H1 (cell line): Measurements from ENCODE around the gene ABHD13. TPM values are rescaled to one million over a fixed set of nuclear protein-coding genes. Genes with fewer than 3 reads are reported as not detected.

ENCODE experiments used
- CTCF ChIA-PET: fragments of 300-600 bp; sonication (Branson Sonifier 250); formaldehyde crosslinking; loops from one replicate; lab custom pipeline; 2021; ENCODE audit not compliant: partially characterized antibody; lab: Charles Lee
- POLR2A ChIA-PET: fragments of 300-600 bp; sonication (Branson Sonifier 250); formaldehyde crosslinking; loops from one replicate; lab custom pipeline; 2021; ENCODE audit warnings: inconsistent platforms; ENCODE audit not compliant: partially characterized antibody; lab: Charles Lee
- DNase-seq, 2 experiments: peaks; one replicate each; pipeline versions ENCODE4 v3.0.0 to v3.0.0-alpha.2; 2010 to 2022; ENCODE audit warnings: low spot score in 2 of 2, low read depth in 1 of 2, mixed read lengths in 1 of 2
- FAIRE-seq: peaks from 2 replicates; lab custom pipeline; 2011; peaks lifted over from hg19 to GRCh38; lab: Jason Lieb, UNC
- H2AFZ ChIP-seq: 2 replicates; pipeline ENCODE4 v1.8.1; 2012; ENCODE audit warnings: low read length, inconsistent platforms
- H2AK5ac ChIP-seq: 2 replicates; pipeline ENCODE4 v1.6.1; 2013; ENCODE audit warnings: low read depth, low read length
- H2BK120ac ChIP-seq: replicated peaks from 2 replicates; pipeline ENCODE3; 2013; ENCODE audit warnings: low read depth, low read length, inconsistent platforms
- H2BK12ac ChIP-seq: 2 replicates; pipeline ENCODE4 v1.6.1; 2013; ENCODE audit warnings: low read depth, low read length
- H2BK15ac ChIP-seq: 2 replicates; pipeline ENCODE4 v1.6.1; 2013; ENCODE audit warnings: low read length
- H2BK20ac ChIP-seq: 2 replicates; pipeline ENCODE4 v1.6.1; 2013; ENCODE audit warnings: low read length
- H2BK5ac ChIP-seq: 2 replicates; pipeline ENCODE4 v1.6.1; 2013; ENCODE audit warnings: low read depth, low read length
- H3K14ac ChIP-seq: 2 replicates; pipeline ENCODE4 v1.6.1; 2013; ENCODE audit warnings: inconsistent platforms; ENCODE audit not compliant: insufficient read length
- H3K18ac ChIP-seq: 2 replicates; pipeline ENCODE4 v1.6.1; 2013; ENCODE audit warnings: low read length; ENCODE audit errors: extremely low read depth
- H3K23ac ChIP-seq: 2 replicates; pipeline ENCODE4 v1.6.1; 2013; ENCODE audit warnings: inconsistent platforms; ENCODE audit not compliant: insufficient read length
- H3K23me2 ChIP-seq: 2 replicates; pipeline ENCODE4 v1.6.1; 2013; ENCODE audit warnings: low read depth, low read length
- H3K27ac ChIP-seq: 2 replicates; pipeline ENCODE4 v1.6.1; 2011; ENCODE audit warnings: low read depth, low read length, inconsistent platforms
- H3K27me3 ChIP-seq, 4 experiments: replicated peaks in 1 of 4; 1 replicate in 1 of 4; 2 replicates in 3 of 4; pipeline versions ENCODE4 v1.6.1 to v1.8.1; 2011 to 2013; ENCODE audit warnings: low read length in 3 of 4, mild to moderate bottlenecking in 3 of 4, inconsistent platforms in 2 of 4, mixed read lengths in 2 of 4, moderate library complexity in 1 of 4; ENCODE audit not compliant: control insufficient read depth in 3 of 4, insufficient read depth in 3 of 4; ENCODE audit errors: extremely low read depth in 1 of 4
- H3K36me3 ChIP-seq, 4 experiments: 2 replicates each; pipeline versions ENCODE4 v1.6.1 to v1.8.1; 2011 to 2013; ENCODE audit warnings: mild to moderate bottlenecking in 4 of 4, low read length in 3 of 4, moderate library complexity in 2 of 4, control low read depth in 1 of 4, inconsistent platforms in 1 of 4; ENCODE audit not compliant: insufficient read depth in 4 of 4, control insufficient read depth in 2 of 4
- H3K4ac ChIP-seq: replicated peaks from 2 replicates; pipeline ENCODE3; 2013; ENCODE audit warnings: low read length, low read depth, mixed read lengths, inconsistent platforms; ENCODE audit not compliant: insufficient read length
- H3K4me1 ChIP-seq, 4 experiments: replicated peaks in 1 of 4; 1 replicate in 1 of 4; 2 replicates in 3 of 4; pipeline versions ENCODE4 v1.6.1 to v1.8.1; 2011 to 2013; ENCODE audit warnings: low read length in 3 of 4, inconsistent platforms in 2 of 4, mixed read lengths in 1 of 4; ENCODE audit not compliant: insufficient read depth in 4 of 4, control insufficient read depth in 3 of 4
- H3K4me2 ChIP-seq, 2 experiments: 2 replicates each; pipeline versions ENCODE4 v1.6.1 to v1.8.1; 2011 to 2013; ENCODE audit warnings: low read depth in 2 of 2, low read length in 2 of 2, control low read depth in 1 of 2, inconsistent platforms in 1 of 2, mild to moderate bottlenecking in 1 of 2; ENCODE audit not compliant: insufficient read depth in 1 of 2
- H3K4me3 ChIP-seq, 4 experiments: fragments of 200-600, 300-600 bp in 1 of 4; sonication (generic), shearing (Covaris generic), sonication (Bioruptor Twin) in 1 of 4; 2 replicates each; pipeline versions ENCODE4 v1.5.1 to v1.8.1; 2011 to 2016; ENCODE audit warnings: low read length in 4 of 4, low read depth in 3 of 4, control low read depth in 2 of 4, inconsistent platforms in 2 of 4, mild to moderate bottlenecking in 2 of 4, mixed read lengths in 1 of 4, moderate library complexity in 1 of 4; ENCODE audit not compliant: insufficient read depth in 2 of 4; ENCODE audit errors: extremely low read depth in 1 of 4
- H3K56ac ChIP-seq: replicated peaks from 2 replicates; pipeline ENCODE3; 2013; ENCODE audit warnings: low read depth, mild to moderate bottlenecking, mixed read lengths, low read length, inconsistent platforms; ENCODE audit not compliant: insufficient read length
- H3K79me1 ChIP-seq: 2 replicates; pipeline ENCODE4 v1.6.1; 2013; ENCODE audit warnings: low read depth, low read length, control low read depth
- H3K79me2 ChIP-seq, 2 experiments: 2 replicates each; pipeline versions ENCODE4 v1.6.1 to v1.8.1; 2012 to 2013; ENCODE audit warnings: low read length in 2 of 2, mild to moderate bottlenecking in 2 of 2, inconsistent platforms in 1 of 2; ENCODE audit not compliant: insufficient read depth in 2 of 2, control insufficient read depth in 1 of 2
- H3K9ac ChIP-seq, 4 experiments: replicated peaks in 1 of 4; 1 replicate in 1 of 4; 2 replicates in 3 of 4; pipeline versions ENCODE4 v1.6.1 to v1.8.1; 2011 to 2013; ENCODE audit warnings: low read depth in 3 of 4, low read length in 3 of 4, control low read depth in 2 of 4, mild to moderate bottlenecking in 2 of 4, moderate library complexity in 2 of 4, inconsistent platforms in 1 of 4; ENCODE audit errors: extremely low read depth in 1 of 4
- H3K9me3 ChIP-seq, 2 experiments: 2 replicates each; pipeline versions ENCODE4 v1.6.1 to v1.8.1; 2012 to 2013; ENCODE audit warnings: mild to moderate bottlenecking in 2 of 2, moderate library complexity in 2 of 2, control low read depth in 1 of 2, inconsistent platforms in 1 of 2, low read depth in 1 of 2, low read length in 1 of 2, mixed read lengths in 1 of 2; ENCODE audit not compliant: insufficient read depth in 2 of 2
- H4K20me1 ChIP-seq, 2 experiments: replicated peaks in 1 of 2; 2 replicates each; pipeline versions ENCODE3 to v1.8.1; 2011 to 2013; ENCODE audit warnings: inconsistent platforms in 2 of 2, low read length in 2 of 2, mild to moderate bottlenecking in 1 of 2; ENCODE audit not compliant: insufficient read depth in 2 of 2, control insufficient read depth in 1 of 2
- H4K5ac ChIP-seq: 2 replicates; pipeline ENCODE4 v1.6.1; 2013; ENCODE audit warnings: low read length, low read depth, mixed read lengths, inconsistent platforms; ENCODE audit not compliant: insufficient read length
- H4K8ac ChIP-seq: 2 replicates; pipeline ENCODE4 v1.8.0; 2013; ENCODE audit warnings: mild to moderate bottlenecking, moderate library complexity, low read length, inconsistent platforms; ENCODE audit not compliant: insufficient read depth; ENCODE audit errors: extremely low read depth
- H4K91ac ChIP-seq: replicated peaks from 2 replicates; pipeline ENCODE3; 2013; ENCODE audit warnings: low read length, mixed read lengths, inconsistent platforms; ENCODE audit not compliant: insufficient read length
- BCL11A ChIP-seq, 2 experiments: IDR thresholded peaks; one replicate each; pipeline ENCODE4 v1.6.1; 2011; ENCODE audit warnings: low read depth in 2 of 2, low read length in 2 of 2, mild to moderate bottlenecking in 2 of 2
- BRCA1 ChIP-seq: IDR thresholded peaks from 2 replicates; pipeline ENCODE4 v1.6.1; 2012; ENCODE audit warnings: low read depth, low read length, improper control_type of control experiment
- FOSL1 ChIP-seq: IDR thresholded peaks from 2 replicates; pipeline ENCODE4 v1.6.1; 2011; ENCODE audit warnings: mild to moderate bottlenecking, low read depth, low read length, moderate library complexity; ENCODE audit not compliant: insufficient read depth
- GABPA ChIP-seq: IDR thresholded peaks from 2 replicates; pipeline ENCODE4 v1.6.1; 2011; ENCODE audit warnings: mild to moderate bottlenecking, low read length, moderate library complexity, borderline replicate concordance; ENCODE audit not compliant: insufficient read depth
- KDM5A ChIP-seq: fragments of 200-600 bp; IDR thresholded peaks from 2 replicates; pipeline ENCODE4 v1.7.1; 2012; ENCODE audit warnings: mild to moderate bottlenecking, low read length, inconsistent platforms, mixed read lengths
- MAFK ChIP-seq: IDR thresholded peaks from 2 replicates; pipeline ENCODE4 v1.6.1; 2012; ENCODE audit warnings: low read depth, mild to moderate bottlenecking, improper control_type of control experiment, low read length
- SIN3A ChIP-seq, 2 experiments: IDR thresholded peaks in 1 of 2; conservative IDR thresholded peaks in 1 of 2; 2 replicates each; pipeline ENCODE4 v1.6.1; 2011 to 2012; ENCODE audit warnings: low read length in 2 of 2, improper control_type of control experiment in 1 of 2, low read depth in 1 of 2, mild to moderate bottlenecking in 1 of 2
- SP1 ChIP-seq: IDR thresholded peaks from 2 replicates; pipeline ENCODE4 v1.6.1; 2011; ENCODE audit warnings: low read depth, low read length
- SP2 ChIP-seq: IDR thresholded peaks from 2 replicates; pipeline ENCODE4 v1.6.1; 2012; ENCODE audit warnings: mild to moderate bottlenecking, low read length, inconsistent platforms
- SP4 ChIP-seq: IDR thresholded peaks from 2 replicates; pipeline ENCODE4 v1.6.1; 2012; ENCODE audit warnings: low read length, inconsistent platforms
- SUZ12 ChIP-seq: fragments of 200-600 bp; sonication (generic); IDR thresholded peaks from 2 replicates; pipeline ENCODE4 v1.6.1; 2012; ENCODE audit warnings: mild to moderate bottlenecking, inconsistent platforms, low read length, moderate library complexity, mixed read lengths
- TCF12 ChIP-seq: IDR thresholded peaks from 2 replicates; pipeline ENCODE4 v1.6.1; 2011; ENCODE audit warnings: low read depth, mild to moderate bottlenecking, low read length
- polyA plus RNA-seq, 7 experiments: library from polyadenylated mRNA; depleted of rRNA in 3 of 7; stranded (reverse) in 5 of 7; unstranded in 2 of 7; fragments of >200 nt in 5 of 7; fragments of 200-250 nt in 2 of 7; gene quantifications; 1 replicate in 5 of 7; 2 replicates in 1 of 7; 4 replicates in 1 of 7; pipeline versions ENCODE4 v1.2.1 to v1.2.3, GENCODE V29; 2011 to 2013; ENCODE audit warnings: missing spikeins in 2 of 7, mixed read lengths in 2 of 7
- total RNA-seq: library from RNA; stranded (reverse); fragmentation: NEBNext Ultra II Directional; extraction: Animal tissue kit (Norgen Biotek cat#: 25700); gene quantifications from 2 replicates; pipeline ENCODE4 v1.2.1, GENCODE V29; 2021
- TF ChIP-seq, protein P1 (sequence below): IDR thresholded peaks from 2 replicates; pipeline ENCODE4 v1.6.1; 2012; ENCODE audit warnings: inconsistent platforms

The ABHD13 gene
- total and polyA plus RNA-seq, 2 of the 8 experiments (the other 6 are each of a cell fraction or from before 2014, with no cell fraction given), result 3.5 to 6.6 TPM

DNA sequence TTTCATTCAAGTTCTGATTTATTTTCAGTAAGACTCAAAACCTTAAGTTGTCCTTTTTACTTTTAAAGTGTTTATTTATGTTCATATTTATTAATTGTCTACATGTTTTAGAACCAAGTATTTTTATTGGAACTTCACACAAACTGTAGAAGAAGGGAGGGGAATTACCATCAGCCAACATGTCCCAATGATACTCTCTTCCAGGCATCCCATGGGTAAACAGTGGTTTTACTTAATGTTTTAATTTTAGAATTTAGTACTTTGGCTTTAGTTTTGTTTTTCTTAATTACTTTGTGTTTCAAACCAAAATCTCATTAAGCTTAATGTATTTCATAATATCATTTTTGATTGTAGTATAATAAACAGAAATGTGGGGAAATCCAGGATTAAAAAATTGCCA is 56.5 kb downstream of the ABHD13 start:
- H3K79me1 ChIP-seq, result no peaks in the 10 kb centered on the region
- H3K4me2 ChIP-seq, result no peak overlapping the region
- no peak overlapping the region for H2BK120ac ChIP-seq
- H3K27me3 ChIP-seq, result no peaks in the 10 kb centered on the region
- H2AK5ac ChIP-seq, result no peak overlapping the region
- H3K14ac ChIP-seq, result no peak overlapping the region
- H2BK5ac ChIP-seq, result no peak overlapping the region
- no peaks in the 10 kb centered on the region for H3K9me3 ChIP-seq
- no peaks in the 10 kb centered on the region; the same call in 1 of the 2 replicates for H3K23me2 ChIP-seq
- H2BK15ac ChIP-seq, result no peak overlapping the region
- no peak overlapping the region for H3K4me3 ChIP-seq
- no peak overlapping the region for H3K56ac ChIP-seq
- no peak overlapping the region for H4K5ac ChIP-seq
- no peak overlapping the region for H4K8ac ChIP-seq
- no peak overlapping the region for H2BK20ac ChIP-seq
- H2BK12ac ChIP-seq, result no peak overlapping the region
- no peak overlapping the region for H3K18ac ChIP-seq
- no peak overlapping the region for H3K23ac ChIP-seq
- H3K27ac ChIP-seq, result no peak overlapping the region
- no peak overlapping the region for H2AFZ ChIP-seq
- H3K4ac ChIP-seq, result no peak overlapping the region
- H3K36me3 ChIP-seq, result no peaks in the 10 kb centered on the region; a peak in 1 of 8 replicates
- FAIRE-seq (no peak), DNase-seq (no peak)
- CTCF ChIA-PET, result no interaction called here
- no peak overlapping the region for H4K91ac ChIP-seq
- no peak overlapping the region for H3K9ac ChIP-seq
- no peaks in the 10 kb centered on the region; a peak in 2 of 7 replicates for H3K4me1 ChIP-seq
- H3K79me2 ChIP-seq, result no peaks in the 10 kb centered on the region
- no peaks in the 10 kb centered on the region for H4K20me1 ChIP-seq
- POLR2A ChIA-PET, result no interaction called here
- TF ChIP-seq SIN3A (conservative IDR thresholded peaks at IDR 0.05 in 1 of 2, IDR thresholded peaks at IDR 0.05 in 1 of 2; ENCODE audit: low read depth in 1 of 2, low read length in 2 of 2), result no peak
- no peak for TF ChIP-seq MAFK
- no peak for TF ChIP-seq SP1
- TF ChIP-seq, protein P1, sequence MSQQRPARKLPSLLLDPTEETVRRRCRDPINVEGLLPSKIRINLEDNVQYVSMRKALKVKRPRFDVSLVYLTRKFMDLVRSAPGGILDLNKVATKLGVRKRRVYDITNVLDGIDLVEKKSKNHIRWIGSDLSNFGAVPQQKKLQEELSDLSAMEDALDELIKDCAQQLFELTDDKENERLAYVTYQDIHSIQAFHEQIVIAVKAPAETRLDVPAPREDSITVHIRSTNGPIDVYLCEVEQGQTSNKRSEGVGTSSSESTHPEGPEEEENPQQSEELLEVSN, result no peak
- TF ChIP-seq SP4, result no peak
- TF ChIP-seq SP2, result no peak
- no peak for TF ChIP-seq GABPA
- TF ChIP-seq TCF12, result no peak
- TF ChIP-seq BRCA1, result no peak
- TF ChIP-seq FOSL1, result no peak
- no peak for TF ChIP-seq SUZ12
- TF ChIP-seq BCL11A (IDR thresholded peaks at IDR 0.05; ENCODE audit: low read depth in 2 of 2, low read length in 2 of 2), result no peak
- TF ChIP-seq KDM5A, result no peak
